ENCODE data around the gene ZBTB5. TPM values are rescaled to one million over a fixed set of nuclear protein-coding genes. Genes with fewer than 3 reads are reported as not detected.
A peak's percentile ranks its signal among the peaks of the same experiment; 100 is the strongest.

The ZBTB5 gene
- total RNA-seq, 1 experiment from 2014 or later: 9.1 TPM

- H3K4me2 ChIP-seq (ENCODE audit: insufficient read depth, insufficient read length, low read length): no peak overlapping the region
- H3T11ph ChIP-seq (ENCODE audit: low read length): no peak overlapping the region
- no peak overlapping the region for H4K91ac ChIP-seq (ENCODE audit: insufficient read length, low read depth, low read length)
- no peaks in the 10 kb centered on the region for H3K23me2 ChIP-seq (ENCODE audit: insufficient read length, low read depth, low read length, poor library complexity, severe bottlenecking)
- no peak overlapping the region for H3K56ac ChIP-seq (ENCODE audit: insufficient read length, low read depth, low read length)
- H3K79me2 ChIP-seq (ENCODE audit: insufficient read depth, low read length): no peaks in the 10 kb centered on the region
- H4K5ac ChIP-seq (ENCODE audit: insufficient read length, low read depth, low read length): no peak overlapping the region
- no peaks in the 10 kb centered on the region for H3K27me3 ChIP-seq (ENCODE audit: insufficient read depth, low read length)
- no peak overlapping the region for H3K4ac ChIP-seq (ENCODE audit: low read depth, low read length)
- no peaks in the 10 kb centered on the region for H3K4me1 ChIP-seq (ENCODE audit: insufficient read depth, low read length)
- H3K18ac ChIP-seq (ENCODE audit: insufficient read length, low read depth, low read length): no peak overlapping the region
- H3K79me1 ChIP-seq (ENCODE audit: insufficient read depth, low read depth, low read length, poor library complexity, severe bottlenecking): no peaks in the 10 kb centered on the region
- Mint-ChIP-seq H3K27me3 (ENCODE audit: low read depth) (peaks cover 1% of the 10 kb centered on the region; the same call in 1 of the 2 replicates), H3K4me3 (no peak overlapping the region), H3K9me3 (no peaks in the 10 kb centered on the region), H3K4me1 (peaks cover 4 to 12% of the 10 kb centered on the region in 2 experiments; a peak in 2 of 4 replicates), H3K27ac (no peak overlapping the region), H3K36me3 (ENCODE audit: insufficient read depth in 1 of 3, low read depth in 3 of 3) (no peaks in the 10 kb centered on the region; a peak in 1 of 7 replicates)
- peak; percentile 82 for TF ChIP-seq CTCF (conservative IDR thresholded peaks at IDR 0.05)
- H3K23ac ChIP-seq (ENCODE audit: insufficient read length, low read depth, low read length): no peak overlapping the region
- no peak overlapping the region for H2BK120ac ChIP-seq (ENCODE audit: low read depth, low read length, poor library complexity, severe bottlenecking)
- no peak overlapping the region for H2BK20ac ChIP-seq (ENCODE audit: low read depth, low read length, poor library complexity, severe bottlenecking)
- H2AFZ ChIP-seq (ENCODE audit: low read length): no peak overlapping the region
- no peak overlapping the region for H2AK5ac ChIP-seq (ENCODE audit: insufficient read length, low read length)
- H3K14ac ChIP-seq (ENCODE audit: insufficient read depth, low read length): no peak overlapping the region
- H2BK12ac ChIP-seq (ENCODE audit: insufficient read length, low read depth, low read length): no peak overlapping the region
- H3K9me3 ChIP-seq (ENCODE audit: control insufficient read depth, low read depth, low read length): no peaks in the 10 kb centered on the region
- H4K20me1 ChIP-seq (ENCODE audit: control insufficient read depth, insufficient read depth, insufficient read length): no peaks in the 10 kb centered on the region
- WGBS (ENCODE audit: extremely low coverage, insufficient read length, low lambda C conversion rate): no CpG with 5 or more reads among the region's 7 CpGs
- no peak overlapping the region for H2BK5ac ChIP-seq (ENCODE audit: insufficient read length, low read length)
- no peak overlapping the region for H3K9ac ChIP-seq (ENCODE audit: extremely low read depth, insufficient read length, low read length)
- no peak overlapping the region for H2BK15ac ChIP-seq (ENCODE audit: low read depth, low read length)
- no peak overlapping the region for H4K8ac ChIP-seq (replicated peaks; ENCODE audit: insufficient read length, low read depth, low read length)
- H3K27ac ChIP-seq (ENCODE audit: insufficient read length, low read depth, low read length): no peak overlapping the region
- DNase-seq: peak; percentile 74
Measured at GRCh38 chr9:37390759-37391158, 74.5 kb downstream of the ZBTB5 start.

Other genes with a start within 250 kb of the ZBTB5 start
- 97.2 and 97.9 TPM in 2 replicates for gene GRHPR, start 42.8 kb downstream of the ZBTB5 start, total RNA-seq (2021)
- 45.6 and 45.8 TPM in 2 replicates for gene POLR1E, start 20.5 kb upstream of the ZBTB5 start, total RNA-seq (2021)
- gene FBXO10, start 110.9 kb upstream of the ZBTB5 start, total RNA-seq (2021): 16.2 and 16.8 TPM in 2 replicates
- gene TOMM5, start 127.1 kb upstream of the ZBTB5 start, total RNA-seq (2021): 123 and 124 TPM in 2 replicates
- gene FRMPD1, start 185.5 kb upstream of the ZBTB5 start, total RNA-seq (2021): 0.04 and 0.13 TPM in 2 replicates

Data from H9 (cell line).